ENCODE measurements around the gene OR3A2.

DNA sequence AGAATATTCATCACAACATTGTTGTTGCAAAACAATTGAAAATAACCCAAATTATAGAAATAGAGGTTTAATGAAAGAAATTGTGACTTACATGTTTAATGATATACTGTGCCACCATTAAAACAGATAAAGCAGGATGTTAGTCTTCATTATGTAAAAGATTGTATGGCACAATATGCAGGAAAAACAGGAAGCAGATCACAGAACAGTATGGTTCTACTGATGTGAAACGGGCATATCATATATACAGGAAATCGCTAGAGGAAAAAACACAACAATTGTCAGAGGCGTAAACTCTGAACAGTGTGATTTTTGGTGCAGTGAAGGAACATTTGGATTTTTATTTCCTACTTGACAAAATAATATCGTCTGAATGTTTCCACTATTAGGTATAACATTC is 110.0 kb downstream of the OR3A2 start:
- TF ChIP-seq CTCF (conservative IDR thresholded peaks at IDR 0.05 in 1 of 2, IDR thresholded peaks at IDR 0.05 in 1 of 2; ENCODE audit: low read depth in 1 of 2, low read length in 2 of 2) = no peak
- no peak for TF ChIP-seq EZH2 (IDR thresholded peaks at IDR 0.05; ENCODE audit: low read length, missing control alignments)

Measured in fibroblast of lung (primary cell).